ENCODE data around the gene PLEKHG1.

- TF ChIP-seq EZH2 (IDR thresholded peaks at IDR 0.05; ENCODE audit: borderline replicate concordance, low read depth, low read length, poor library complexity, severe bottlenecking) (no peak), CTCF (conservative IDR thresholded peaks at IDR 0.05; ENCODE audit: low read depth, low read length) (no peak)
These were observed 36.3 kb downstream of the PLEKHG1 start for GRCh38 chr6:150635906-150636514.
